ENCODE measurements around the gene EXOSC3.
"Not testable (repeated sequence)": the region's sequence is repeated elsewhere in the genome, so short reads cannot be mapped to it uniquely, and the experiment has no call there.

EXOSC3 gene

GRCh38 chr9:37784616-37785483, at the start of gene EXOSC3:
TSS of gene EXOSC3 (minus strand) at chr9:37785064. CDS start at chr9:37785044, 20 bp downstream.
- DNase-seq (ENCODE audit: low read depth in 2 of 2), result peak; percentile 75 to 85

- no peak for DNase-seq (ENCODE audit: low read depth in 2 of 2)
Measured at GRCh38 chr9:37827483-37828165, 42.8 kb upstream of the EXOSC3 start.

- DNase-seq (ENCODE audit: low read depth in 2 of 2), result not testable (repeated sequence)
Measured at GRCh38 chr9:37825174-37825573, 40.3 kb upstream of the EXOSC3 start.

- DNase-seq (ENCODE audit: low read depth in 2 of 2), result no peak
Measured at GRCh38 chr9:37820142-37820541, 35.3 kb upstream of the EXOSC3 start.

GRCh38 chr9:37818849-37819248, 34.0 kb upstream of the EXOSC3 start:
- no peak for DNase-seq (ENCODE audit: low read depth in 2 of 2)

GRCh38 chr9:37812773-37813379, 28.0 kb upstream of the EXOSC3 start:
- no peak for DNase-seq (ENCODE audit: low read depth in 2 of 2)

GRCh38 chr9:37811906-37812476, 27.1 kb upstream of the EXOSC3 start:
- no peak for DNase-seq (ENCODE audit: low read depth in 2 of 2)

- not testable (repeated sequence) for DNase-seq (ENCODE audit: low read depth in 2 of 2)
Measured at GRCh38 chr9:37809676-37810075, 24.8 kb upstream of the EXOSC3 start.

- DNase-seq (ENCODE audit: low read depth in 2 of 2), result no peak
Measured at GRCh38 chr9:37806271-37806670, 21.4 kb upstream of the EXOSC3 start.

- DNase-seq (ENCODE audit: low read depth in 2 of 2), result no peak
Measured at GRCh38 chr9:37801959-37802711, 17.3 kb upstream of the EXOSC3 start.

GRCh38 chr9:37801287-37801850, 16.5 kb upstream of the EXOSC3 start:
- peak; percentile 16 to 25 for DNase-seq (ENCODE audit: low read depth in 2 of 2)

- peak; percentile 83 to 87 for DNase-seq (ENCODE audit: low read depth in 2 of 2)
Measured at GRCh38 chr9:37800631-37801286, 15.9 kb upstream of the EXOSC3 start, which contains the start of gene DCAF10. TSS of gene DCAF10 (plus strand) at chr9:37800797. CDS start at chr9:37800867, 70 bp downstream.

GRCh38 chr9:37798677-37799076, 13.8 kb upstream of the EXOSC3 start:
- DNase-seq (ENCODE audit: low read depth in 2 of 2), result no peak

- no peak for DNase-seq (ENCODE audit: low read depth in 2 of 2)
Measured at GRCh38 chr9:37796232-37796631, 11.4 kb upstream of the EXOSC3 start.

- no peak for DNase-seq (ENCODE audit: low read depth in 2 of 2)
Measured at GRCh38 chr9:37792122-37792521, 7.3 kb upstream of the EXOSC3 start.

GRCh38 chr9:37790096-37790495, 5.2 kb upstream of the EXOSC3 start:
- no peak for DNase-seq (ENCODE audit: low read depth in 2 of 2)

- DNase-seq (ENCODE audit: low read depth in 2 of 2), result no peak
Measured at GRCh38 chr9:37788332-37788731, 3.5 kb upstream of the EXOSC3 start.

GRCh38 chr9:37787059-37787458, 2.2 kb upstream of the EXOSC3 start:
- no peak for DNase-seq (ENCODE audit: low read depth in 2 of 2)

- DNase-seq (ENCODE audit: low read depth in 2 of 2), result no peak
Measured at GRCh38 chr9:37784291-37784615, 611 bp downstream of the EXOSC3 start.

- no peak for DNase-seq (ENCODE audit: low read depth in 2 of 2)
Measured at GRCh38 chr9:37778534-37778933, 6.3 kb downstream of the EXOSC3 start.

- no peak for DNase-seq (ENCODE audit: low read depth in 2 of 2)
Measured at GRCh38 chr9:37776328-37776727, 8.5 kb downstream of the EXOSC3 start.

Data from stimulated activated CD8-positive, alpha-beta memory T cell treated with anti-CD3 and anti-CD28 coated beads, Interleukin-2, amount 100 ng/mL, for 48 hours (primary cell).